K562 (cell line): ENCODE results near the gene COX5A. TPM values are rescaled to one million over a fixed set of nuclear protein-coding genes. Genes with fewer than 3 reads are reported as not detected.

Experiments used
- ADNP ChIP-seq: fragments of 200-800 bp; sonication (Bioruptor generic); IDR thresholded peaks from 2 replicates; pipeline ENCODE4 v1.6.1; 2016; ENCODE audit warnings: missing genetic modification characterization, missing compliant biosample characterization
- BCL6 ChIP-seq: fragments of 250-450 bp; sonication (Bioruptor Pico); IDR thresholded peaks from 2 replicates; pipeline ENCODE4 v1.4.0; 2020
- BRD9 ChIP-seq: fragments of 450-650 bp; IDR thresholded peaks from 2 replicates; pipeline ENCODE4 v1.6.1; 2018; ENCODE audit warnings: low read depth; ENCODE audit not compliant: partially characterized antibody
- C11orf30 ChIP-seq: fragments of 450-650 bp; IDR thresholded peaks from 2 replicates; pipeline ENCODE4 v1.6.1; 2016; ENCODE audit warnings: low read depth, mild to moderate bottlenecking
- HDGF ChIP-seq: fragments of 450-650 bp; IDR thresholded peaks from 2 replicates; pipeline ENCODE4 v1.6.1; 2016
- HNRNPL ChIP-seq: fragments of 200-400 bp; formaldehyde crosslinking; IDR thresholded peaks from 2 replicates; pipeline ENCODE4 v1.6.1; 2017; ENCODE audit warnings: low read depth, mild to moderate bottlenecking, low read length
- KAT8 ChIP-seq: fragments of 450-650 bp; IDR thresholded peaks from 2 replicates; pipeline ENCODE4 v1.6.1; 2016; ENCODE audit warnings: low read depth, mild to moderate bottlenecking
- RB1 ChIP-seq: fragments of 450-650 bp; IDR thresholded peaks from 2 replicates; pipeline ENCODE4 v1.6.1; 2017; ENCODE audit warnings: low read depth, mild to moderate bottlenecking
- RBFOX2 ChIP-seq: fragments of 200-400 bp; formaldehyde crosslinking; IDR thresholded peaks from 2 replicates; pipeline ENCODE4 v1.6.1; 2017; ENCODE audit warnings: low read depth, mild to moderate bottlenecking, low read length, moderate library complexity
- TFAM ChIP-seq: fragments of 250-450 bp; sonication (Bioruptor Pico); conservative IDR thresholded peaks from 2 replicates; pipeline ENCODE4 v1.5.0; 2021; ENCODE audit warnings: mild to moderate bottlenecking, moderate library complexity
- XRCC3 ChIP-seq: fragments of 450-650 bp; IDR thresholded peaks from 2 replicates; pipeline ENCODE4 v1.6.1; 2017; ENCODE audit warnings: mild to moderate bottlenecking, moderate library complexity
- ZBTB26 ChIP-seq: fragments of 450-650 bp; formaldehyde crosslinking; IDR thresholded peaks from 2 replicates; pipeline ENCODE4 v1.4.0; 2022; ENCODE audit warnings: missing genetic modification characterization
- ZBTB40 ChIP-seq, 2 experiments: fragments of 450-650 bp in 1 of 2; sonication (generic) in 1 of 2; formaldehyde crosslinking in 1 of 2; IDR thresholded peaks; 2 replicates each; pipeline versions ENCODE4 v1.7.1 to v1.9.0; 2016 to 2022; ENCODE audit warnings: inconsistent platforms in 1 of 2, mild to moderate bottlenecking in 1 of 2, missing genetic modification reagents in 1 of 2
- ZFPM2 ChIP-seq: fragments of 250-450 bp; sonication (Bioruptor Pico); IDR thresholded peaks from 2 replicates; pipeline ENCODE4 v1.5.1; 2022; ENCODE audit warnings: mild to moderate bottlenecking
- ZZZ3 ChIP-seq: fragments of 450-650 bp; IDR thresholded peaks from 2 replicates; pipeline ENCODE4 v1.6.1; 2016; ENCODE audit warnings: antibody characterized with exemption, mild to moderate bottlenecking, moderate library complexity
- polyA plus RNA-seq, 8 experiments: library from polyadenylated mRNA; depleted of rRNA in 4 of 8; stranded (reverse) in 5 of 8; unstranded in 3 of 8; fragments of >200 nt; fragmentation: Nextera tagmentation in 2 of 8; fragmentation: Illumina TruSeq in 1 of 8; extraction: Ambion mirVana in 2 of 8; extraction: Trizol in 1 of 8; gene quantifications; 2 replicates each; pipeline versions ENCODE4 v1.2.1 to v1.2.3, GENCODE V29; 2011 to 2014; ENCODE audit warnings: inconsistent platforms in 1 of 8, missing spikeins in 1 of 8
- total RNA-seq, 7 experiments: library from RNA; depleted of rRNA in 6 of 7; stranded (reverse); fragments of >200 nt in 6 of 7; fragmentation: Illumina TruSeq in 2 of 7; extraction: Trizol in 2 of 7; gene quantifications; 2 replicates each; pipeline versions ENCODE4 v1.2.1 to v1.2.3, GENCODE V29; 2011 to 2021; ENCODE audit warnings: low replicate concordance in 1 of 7
- TF ChIP-seq, protein P1 (sequence below), 2 experiments: fragments of 450-650 bp in 1 of 2; sonication (generic) in 1 of 2; formaldehyde crosslinking; conservative IDR thresholded peaks; 2 replicates each; pipeline versions ENCODE4 v1.4.0 to v1.8.1; 2020 to 2022; ENCODE audit warnings: mild to moderate bottlenecking in 1 of 2, missing genetic modification reagents in 1 of 2

Gene COX5A
- total and polyA plus RNA-seq, 9 of the 15 experiments (the other 6 are each of a cell fraction or from before 2014, with no cell fraction given): 86.8 to 553 (median 371) TPM

DNA sequence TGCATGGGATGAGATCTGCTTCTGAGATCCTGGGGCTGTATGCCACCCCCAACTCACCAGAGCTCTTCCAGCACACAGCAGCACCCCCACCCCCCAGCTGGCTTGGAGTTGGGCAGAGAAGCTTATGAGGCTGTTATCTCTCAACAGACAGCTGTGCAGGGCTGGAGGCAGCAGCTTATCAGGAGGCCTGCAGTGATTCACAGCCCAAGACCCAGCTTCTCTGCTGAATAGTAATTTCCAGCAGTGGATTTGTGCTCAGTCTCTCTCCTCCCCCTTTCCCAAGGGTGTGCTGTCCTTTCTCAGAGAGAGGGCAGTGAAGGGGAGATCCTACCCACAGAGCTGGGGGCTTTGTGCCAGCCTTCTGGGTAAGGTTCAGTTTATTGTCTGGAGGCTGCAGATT, 16.6 kb upstream of the COX5A start (continued):
- TF ChIP-seq C11orf30 (peak; percentile 24; the same call in 1 of the 2 replicates), HNRNPL (no peak), RBFOX2 (no peak), HDGF (no peak), ZZZ3 (no peak), XRCC3 (no peak), BRD9 (no peak), ZFPM2 (CRISPR knock-in tag) (no peak), BCL6 (peak; percentile 73; the same call in 1 of the 2 replicates), ZBTB26 (CRISPR knock-in tag) (no peak), KAT8 (no peak), RB1 (peak; percentile 86), TFAM (CRISPR knock-in tag) (no peak), ADNP (tag) (no peak), ZBTB40 (IDR thresholded peaks at IDR 0.05) (no peak), ZBTB40 (CRISPR knock-in tag; IDR thresholded peaks at IDR 0.05) (no peak)
- TF ChIP-seq, protein P1, sequence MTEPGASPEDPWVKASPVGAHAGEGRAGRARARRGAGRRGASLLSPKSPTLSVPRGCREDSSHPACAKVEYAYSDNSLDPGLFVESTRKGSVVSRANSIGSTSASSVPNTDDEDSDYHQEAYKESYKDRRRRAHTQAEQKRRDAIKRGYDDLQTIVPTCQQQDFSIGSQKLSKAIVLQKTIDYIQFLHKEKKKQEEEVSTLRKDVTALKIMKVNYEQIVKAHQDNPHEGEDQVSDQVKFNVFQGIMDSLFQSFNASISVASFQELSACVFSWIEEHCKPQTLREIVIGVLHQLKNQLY (CRISPR knock-in tag; conservative IDR thresholded peaks at IDR 0.05): no peak
